ENCODE data around the gene FCN2. TPM values are rescaled to one million over a fixed set of nuclear protein-coding genes. Genes with fewer than 3 reads are reported as not detected.

Gene FCN2
- total and polyA plus RNA-seq, 9 of the 15 experiments (the other 6 are each of a cell fraction or from before 2014, with no cell fraction given) = not detected

GRCh38 chr9:134846699-134847098 lies 33.9 kb upstream of the FCN2 start (continued):
- TF ChIP-seq ZNF134 (CRISPR knock-in tag; conservative IDR thresholded peaks at IDR 0.05) (no peak), RBM25 (IDR thresholded peaks at IDR 0.05; ENCODE audit: low read depth, low read length, severe bottlenecking) (no peak), SIN3B (IDR thresholded peaks at IDR 0.05; ENCODE audit: low read depth) (no peak), GTF2A2 (tag; IDR thresholded peaks at IDR 0.05) (no peak)

- H3K27me3 ChIP-seq (ENCODE audit: control insufficient read depth in 2 of 2, insufficient read depth in 2 of 2, low read length in 2 of 2) = peaks cover 0 to 26% of the 10 kb centered on the region in 2 experiments; a peak in 4 of 5 replicates
- in situ Hi-C loops (cut with MboI) = no loop called here
- intact Hi-C loops (cut with micrococcal nuclease) = no loop called here
Measured at GRCh38 chr9:134847138-134847537, 33.5 kb upstream of the FCN2 start.

More at GRCh38 chr9:134847138-134847537, 33.5 kb upstream of the FCN2 start:
- H3K4me3 ChIP-seq = no peak overlapping the region
- H4K20me1 ChIP-seq (replicated peaks; ENCODE audit: control insufficient read depth, insufficient read depth, low read length) = no peaks in the 10 kb centered on the region
- no peaks in the 10 kb centered on the region for H3K9me3 ChIP-seq (replicated peaks; ENCODE audit: control insufficient read depth, insufficient read depth, low read depth, low read length)
- H3K4me1 ChIP-seq (replicated peaks in 1 of 2; ENCODE audit: control insufficient read depth in 2 of 2, insufficient read depth in 2 of 2, low read length in 2 of 2) = peaks cover 0 to 3% of the 10 kb centered on the region in 2 experiments; a peak in 1 of 5 replicates
- no peaks in the 10 kb centered on the region for H3K9me1 ChIP-seq (ENCODE audit: control insufficient read depth, insufficient read depth, low read length)
- no peak for ATAC-seq
- no peaks in the 10 kb centered on the region for H3K36me3 ChIP-seq (ENCODE audit: control insufficient read depth, insufficient read depth, low read length)
- no peak for DNase-seq (ENCODE audit: extremely low read depth in 1 of 4, low spot score in 3 of 4)
- no peak overlapping the region for H2AFZ ChIP-seq (ENCODE audit: low read depth, low read length)
- ChIA-PET POLR2A (no interaction called here), CTCF (ENCODE audit: low intra/inter-chr PET ratio) (no interaction called here)
- H3K79me2 ChIP-seq (ENCODE audit: control insufficient read depth, insufficient read depth, low read length) = no peaks in the 10 kb centered on the region
- no peak overlapping the region for H3K27ac ChIP-seq (ENCODE audit: extremely low read depth, low read depth, low read length)
- WGBS (ENCODE audit: insufficient coverage, low coverage, missing lambda C conversion rate) = 8% methylated on average over 3 of the region's 3 CpGs
- BruUV-seq (replicated peaks) = no TSS peak
- FAIRE-seq = no peak
- H3K4me2 ChIP-seq (ENCODE audit: insufficient read depth, low read length) = no peak overlapping the region
- no peak overlapping the region for H3K9ac ChIP-seq (ENCODE audit: insufficient read depth in 1 of 2, low read depth in 2 of 2, low read length in 2 of 2)
- TF ChIP-seq SRF (CRISPR knock-in tag; IDR thresholded peaks at IDR 0.05) = no peak
- TF ChIP-seq, protein P1, sequence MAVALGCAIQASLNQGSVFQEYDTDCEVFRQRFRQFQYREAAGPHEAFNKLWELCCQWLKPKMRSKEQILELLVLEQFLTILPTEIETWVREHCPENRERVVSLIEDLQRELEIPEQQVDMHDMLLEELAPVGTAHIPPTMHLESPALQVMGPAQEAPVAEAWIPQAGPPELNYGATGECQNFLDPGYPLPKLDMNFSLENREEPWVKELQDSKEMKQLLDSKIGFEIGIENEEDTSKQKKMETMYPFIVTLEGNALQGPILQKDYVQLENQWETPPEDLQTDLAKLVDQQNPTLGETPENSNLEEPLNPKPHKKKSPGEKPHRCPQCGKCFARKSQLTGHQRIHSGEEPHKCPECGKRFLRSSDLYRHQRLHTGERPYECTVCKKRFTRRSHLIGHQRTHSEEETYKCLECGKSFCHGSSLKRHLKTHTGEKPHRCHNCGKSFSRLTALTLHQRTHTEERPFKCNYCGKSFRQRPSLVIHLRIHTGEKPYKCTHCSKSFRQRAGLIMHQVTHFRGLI (CRISPR knock-in tag; IDR thresholded peaks at IDR 0.05) = no peak

All from K562 (cell line).